Hepatocyte (in vitro differentiated cells): ENCODE results near the gene SNX24.

Experiments used
- EZH2 ChIP-seq: fragments of 200-600 bp; sonication (generic); IDR thresholded peaks from 2 replicates; pipeline ENCODE4 v1.6.1; 2016; ENCODE audit warnings: antibody characterized with exemption, mild to moderate bottlenecking, borderline replicate concordance
- TF ChIP-seq, protein P1 (sequence below): fragments of 200-600 bp; sonication (generic); IDR thresholded peaks from 2 replicates; pipeline ENCODE4 v1.5.1; 2016; ENCODE audit warnings: antibody characterized with exemption, mild to moderate bottlenecking; ENCODE audit not compliant: poor library complexity

DNA sequence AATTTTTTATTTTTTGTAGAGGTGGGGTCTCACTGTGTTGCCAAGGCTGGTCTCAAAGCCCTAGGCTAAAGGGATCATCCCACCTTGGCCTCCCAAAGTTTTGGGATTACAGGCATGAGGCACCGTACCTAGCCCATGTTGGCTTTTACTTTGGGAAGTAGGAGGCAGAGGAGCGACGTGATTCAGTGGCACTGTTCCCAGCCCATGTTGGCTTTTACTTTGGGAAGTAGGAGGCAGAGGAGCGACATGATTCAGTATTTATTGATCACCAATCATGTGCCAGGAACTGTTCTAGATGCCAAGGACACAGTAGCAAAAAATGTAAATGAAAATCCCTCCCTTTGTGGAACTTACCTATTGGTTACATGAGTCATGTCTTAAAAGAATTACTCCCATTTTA, 18.3 kb downstream of the SNX24 start:
- TF ChIP-seq EZH2, result no peak
- TF ChIP-seq, protein P1, sequence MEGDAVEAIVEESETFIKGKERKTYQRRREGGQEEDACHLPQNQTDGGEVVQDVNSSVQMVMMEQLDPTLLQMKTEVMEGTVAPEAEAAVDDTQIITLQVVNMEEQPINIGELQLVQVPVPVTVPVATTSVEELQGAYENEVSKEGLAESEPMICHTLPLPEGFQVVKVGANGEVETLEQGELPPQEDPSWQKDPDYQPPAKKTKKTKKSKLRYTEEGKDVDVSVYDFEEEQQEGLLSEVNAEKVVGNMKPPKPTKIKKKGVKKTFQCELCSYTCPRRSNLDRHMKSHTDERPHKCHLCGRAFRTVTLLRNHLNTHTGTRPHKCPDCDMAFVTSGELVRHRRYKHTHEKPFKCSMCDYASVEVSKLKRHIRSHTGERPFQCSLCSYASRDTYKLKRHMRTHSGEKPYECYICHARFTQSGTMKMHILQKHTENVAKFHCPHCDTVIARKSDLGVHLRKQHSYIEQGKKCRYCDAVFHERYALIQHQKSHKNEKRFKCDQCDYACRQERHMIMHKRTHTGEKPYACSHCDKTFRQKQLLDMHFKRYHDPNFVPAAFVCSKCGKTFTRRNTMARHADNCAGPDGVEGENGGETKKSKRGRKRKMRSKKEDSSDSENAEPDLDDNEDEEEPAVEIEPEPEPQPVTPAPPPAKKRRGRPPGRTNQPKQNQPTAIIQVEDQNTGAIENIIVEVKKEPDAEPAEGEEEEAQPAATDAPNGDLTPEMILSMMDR, result no peak
